ENCODE results near the gene SPATA32.

Gene SPATA32

GRCh38 chr17:45273551-45273957 lies 11.7 kb upstream of the SPATA32 start:
- Histone ChIP-seq H3K4me1 (ENCODE audit: insufficient read depth, poor library complexity, severe bottlenecking) (no peaks in the 10 kb centered on the region), H3K9me3 (ENCODE audit: severe bottlenecking) (no peaks in the 10 kb centered on the region), H3K27ac (ENCODE audit: poor library complexity, severe bottlenecking) (no peak overlapping the region), H3K36me3 (ENCODE audit: low read depth) (peaks cover 76% of the 10 kb centered on the region), H3K27me3 (ENCODE audit: insufficient read depth, poor library complexity, severe bottlenecking) (no peaks in the 10 kb centered on the region), H3K4me3 (ENCODE audit: severe bottlenecking) (no peak overlapping the region)
- ATAC-seq (ENCODE audit: low read depth), result no peak
- peak; percentile 58 for DNase-seq (ENCODE audit: low spot score)
- TF ChIP-seq, protein P1, sequence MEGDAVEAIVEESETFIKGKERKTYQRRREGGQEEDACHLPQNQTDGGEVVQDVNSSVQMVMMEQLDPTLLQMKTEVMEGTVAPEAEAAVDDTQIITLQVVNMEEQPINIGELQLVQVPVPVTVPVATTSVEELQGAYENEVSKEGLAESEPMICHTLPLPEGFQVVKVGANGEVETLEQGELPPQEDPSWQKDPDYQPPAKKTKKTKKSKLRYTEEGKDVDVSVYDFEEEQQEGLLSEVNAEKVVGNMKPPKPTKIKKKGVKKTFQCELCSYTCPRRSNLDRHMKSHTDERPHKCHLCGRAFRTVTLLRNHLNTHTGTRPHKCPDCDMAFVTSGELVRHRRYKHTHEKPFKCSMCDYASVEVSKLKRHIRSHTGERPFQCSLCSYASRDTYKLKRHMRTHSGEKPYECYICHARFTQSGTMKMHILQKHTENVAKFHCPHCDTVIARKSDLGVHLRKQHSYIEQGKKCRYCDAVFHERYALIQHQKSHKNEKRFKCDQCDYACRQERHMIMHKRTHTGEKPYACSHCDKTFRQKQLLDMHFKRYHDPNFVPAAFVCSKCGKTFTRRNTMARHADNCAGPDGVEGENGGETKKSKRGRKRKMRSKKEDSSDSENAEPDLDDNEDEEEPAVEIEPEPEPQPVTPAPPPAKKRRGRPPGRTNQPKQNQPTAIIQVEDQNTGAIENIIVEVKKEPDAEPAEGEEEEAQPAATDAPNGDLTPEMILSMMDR (IDR thresholded peaks at IDR 0.05; ENCODE audit: poor library complexity, severe bottlenecking), result no peak

DNA sequence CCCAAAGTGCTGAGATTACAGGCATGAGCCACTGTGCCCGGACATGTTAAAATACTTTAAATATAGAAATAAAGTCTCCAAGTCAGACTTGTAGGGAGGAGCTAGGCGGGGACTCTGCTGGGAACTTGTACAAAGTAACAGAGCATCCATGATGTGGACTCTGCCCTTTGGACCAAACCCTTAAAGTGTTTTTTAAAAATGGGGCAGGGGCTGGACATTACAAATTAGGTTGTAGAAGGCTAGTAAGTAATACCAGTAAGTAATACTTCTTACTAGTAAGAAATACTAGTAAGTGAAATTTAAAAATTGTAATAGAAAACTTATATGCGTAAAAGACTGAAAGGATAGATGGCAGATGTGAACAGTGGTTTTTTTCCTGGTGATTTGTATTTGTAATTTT lies 9.7 kb upstream of the SPATA32 start:
- no peak for DNase-seq (ENCODE audit: low spot score)
- H3K9me3 ChIP-seq (ENCODE audit: severe bottlenecking), result no peaks in the 10 kb centered on the region
- no peaks in the 10 kb centered on the region for H3K4me1 ChIP-seq (ENCODE audit: insufficient read depth, poor library complexity, severe bottlenecking)
- no peak for ATAC-seq (ENCODE audit: low read depth)
- no peak overlapping the region for H3K27ac ChIP-seq (ENCODE audit: poor library complexity, severe bottlenecking)
- peaks cover 86% of the 10 kb centered on the region for H3K36me3 ChIP-seq (ENCODE audit: low read depth)
- TF ChIP-seq, protein P1 (IDR thresholded peaks at IDR 0.05; ENCODE audit: poor library complexity, severe bottlenecking), result no peak
- no peaks in the 10 kb centered on the region for H3K27me3 ChIP-seq (ENCODE audit: insufficient read depth, poor library complexity, severe bottlenecking)
- H3K4me3 ChIP-seq (ENCODE audit: severe bottlenecking), result no peak overlapping the region

GRCh38 chr17:45270828-45271418 lies 9.0 kb upstream of the SPATA32 start:
- no peak overlapping the region for H3K4me3 ChIP-seq (ENCODE audit: severe bottlenecking)
- H3K27me3 ChIP-seq (ENCODE audit: insufficient read depth, poor library complexity, severe bottlenecking), result no peaks in the 10 kb centered on the region
- peak; percentile 38 for DNase-seq (ENCODE audit: low spot score)
- H3K27ac ChIP-seq (ENCODE audit: poor library complexity, severe bottlenecking), result no peak overlapping the region
- peaks cover 93% of the 10 kb centered on the region for H3K36me3 ChIP-seq (ENCODE audit: low read depth)
- ATAC-seq (ENCODE audit: low read depth), result peak; percentile 28; the same call in 1 of the 3 replicates
- H3K4me1 ChIP-seq (ENCODE audit: insufficient read depth, poor library complexity, severe bottlenecking), result no peaks in the 10 kb centered on the region
- no peaks in the 10 kb centered on the region for H3K9me3 ChIP-seq (ENCODE audit: severe bottlenecking)
- TF ChIP-seq, protein P1 (IDR thresholded peaks at IDR 0.05; ENCODE audit: poor library complexity, severe bottlenecking), result peak; percentile 53

- no peaks in the 10 kb centered on the region for H3K9me3 ChIP-seq (ENCODE audit: severe bottlenecking)
- H3K4me1 ChIP-seq (ENCODE audit: insufficient read depth, poor library complexity, severe bottlenecking), result no peaks in the 10 kb centered on the region
- H3K36me3 ChIP-seq (ENCODE audit: low read depth), result peaks cover 100% of the 10 kb centered on the region
- no peaks in the 10 kb centered on the region for H3K27me3 ChIP-seq (ENCODE audit: insufficient read depth, poor library complexity, severe bottlenecking)
- no peak for DNase-seq (ENCODE audit: low spot score)
- no peak for ATAC-seq (ENCODE audit: low read depth)
- no peak overlapping the region for H3K27ac ChIP-seq (ENCODE audit: poor library complexity, severe bottlenecking)
- TF ChIP-seq, protein P1 (IDR thresholded peaks at IDR 0.05; ENCODE audit: poor library complexity, severe bottlenecking), result no peak
- H3K4me3 ChIP-seq (ENCODE audit: severe bottlenecking), result no peak overlapping the region
These were observed 8.0 kb upstream of the SPATA32 start for GRCh38 chr17:45269912-45270311.

GRCh38 chr17:45267436-45268055 lies 5.7 kb upstream of the SPATA32 start:
- no peak overlapping the region for H3K27ac ChIP-seq (ENCODE audit: poor library complexity, severe bottlenecking)
- no peaks in the 10 kb centered on the region for H3K27me3 ChIP-seq (ENCODE audit: insufficient read depth, poor library complexity, severe bottlenecking)
- peaks cover 4% of the 10 kb centered on the region for H3K4me1 ChIP-seq (ENCODE audit: insufficient read depth, poor library complexity, severe bottlenecking)
- DNase-seq (ENCODE audit: low spot score) (no peak), ATAC-seq (ENCODE audit: low read depth) (no peak)
- peaks cover 89% of the 10 kb centered on the region for H3K36me3 ChIP-seq (ENCODE audit: low read depth)
- no peaks in the 10 kb centered on the region for H3K9me3 ChIP-seq (ENCODE audit: severe bottlenecking)
- H3K4me3 ChIP-seq (ENCODE audit: severe bottlenecking), result no peak overlapping the region
- TF ChIP-seq, protein P1 (IDR thresholded peaks at IDR 0.05; ENCODE audit: poor library complexity, severe bottlenecking), result no peak
